ENCODE results near the gene MACROD2.

Gene MACROD2

DNA sequence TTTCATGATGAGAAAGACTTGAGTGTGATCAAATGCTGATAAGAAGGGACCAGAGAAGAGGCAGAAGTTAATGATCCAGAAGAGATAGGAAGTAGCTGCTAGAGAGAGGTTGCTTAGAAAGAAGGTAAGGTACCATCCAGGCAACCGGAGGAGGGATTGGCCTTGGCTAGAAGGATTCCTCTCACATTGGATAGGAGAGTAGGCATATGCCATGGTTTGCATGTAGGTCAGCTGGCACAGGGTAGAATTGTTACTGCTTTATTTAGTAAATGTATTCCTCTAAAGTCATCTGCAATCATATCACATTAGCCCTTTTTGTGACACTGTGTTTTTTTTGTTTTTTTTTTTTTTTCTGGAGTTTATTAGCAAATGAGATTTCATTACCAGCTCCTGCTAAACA lies 923.0 kb downstream of the MACROD2 start:
- no peak overlapping the region for H3K4me2 ChIP-seq (ENCODE audit: low read length)
- no peaks in the 10 kb centered on the region for H3K27me3 ChIP-seq (ENCODE audit: control insufficient read depth, insufficient read depth, low read length)
- no peak overlapping the region for H3K9ac ChIP-seq
- no peaks in the 10 kb centered on the region for H3K9me3 ChIP-seq (ENCODE audit: control insufficient read depth, low read length)
- TF ChIP-seq, protein P1, sequence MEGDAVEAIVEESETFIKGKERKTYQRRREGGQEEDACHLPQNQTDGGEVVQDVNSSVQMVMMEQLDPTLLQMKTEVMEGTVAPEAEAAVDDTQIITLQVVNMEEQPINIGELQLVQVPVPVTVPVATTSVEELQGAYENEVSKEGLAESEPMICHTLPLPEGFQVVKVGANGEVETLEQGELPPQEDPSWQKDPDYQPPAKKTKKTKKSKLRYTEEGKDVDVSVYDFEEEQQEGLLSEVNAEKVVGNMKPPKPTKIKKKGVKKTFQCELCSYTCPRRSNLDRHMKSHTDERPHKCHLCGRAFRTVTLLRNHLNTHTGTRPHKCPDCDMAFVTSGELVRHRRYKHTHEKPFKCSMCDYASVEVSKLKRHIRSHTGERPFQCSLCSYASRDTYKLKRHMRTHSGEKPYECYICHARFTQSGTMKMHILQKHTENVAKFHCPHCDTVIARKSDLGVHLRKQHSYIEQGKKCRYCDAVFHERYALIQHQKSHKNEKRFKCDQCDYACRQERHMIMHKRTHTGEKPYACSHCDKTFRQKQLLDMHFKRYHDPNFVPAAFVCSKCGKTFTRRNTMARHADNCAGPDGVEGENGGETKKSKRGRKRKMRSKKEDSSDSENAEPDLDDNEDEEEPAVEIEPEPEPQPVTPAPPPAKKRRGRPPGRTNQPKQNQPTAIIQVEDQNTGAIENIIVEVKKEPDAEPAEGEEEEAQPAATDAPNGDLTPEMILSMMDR (IDR thresholded peaks at IDR 0.05) = no peak
- no peak overlapping the region for H3K4me3 ChIP-seq (ENCODE audit: low read depth, low read length)
- H3K36me3 ChIP-seq (ENCODE audit: control insufficient read depth, insufficient read depth, low read length) = no peaks in the 10 kb centered on the region
- H3K27ac ChIP-seq = no peak overlapping the region
- H3K79me2 ChIP-seq = no peaks in the 10 kb centered on the region
- H3K4me1 ChIP-seq = peaks cover 15% of the 10 kb centered on the region
- peak overlapping the region; percentile 6 for H2AFZ ChIP-seq

DNA sequence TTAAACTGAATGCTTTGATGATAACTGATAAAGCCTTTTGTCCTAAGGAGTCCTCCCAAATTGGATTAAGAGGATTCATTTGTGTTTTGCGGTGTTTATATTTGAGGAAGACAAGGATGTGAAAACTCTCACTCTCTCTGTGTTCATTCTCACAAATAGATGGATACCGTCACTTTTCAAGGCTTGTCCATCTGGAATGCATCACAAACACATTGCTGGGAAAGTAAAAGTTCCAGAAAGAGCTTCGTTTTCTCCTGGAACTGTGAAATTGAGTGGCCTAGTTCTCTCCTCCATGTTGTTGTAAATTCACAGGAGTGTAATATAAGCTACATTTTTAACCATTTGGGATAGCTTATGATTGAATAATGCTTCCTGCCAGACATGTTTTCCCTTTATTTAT lies 923.7 kb downstream of the MACROD2 start:
- no peak overlapping the region for H3K4me3 ChIP-seq (ENCODE audit: low read depth, low read length)
- no peak overlapping the region for H3K27ac ChIP-seq

DNA sequence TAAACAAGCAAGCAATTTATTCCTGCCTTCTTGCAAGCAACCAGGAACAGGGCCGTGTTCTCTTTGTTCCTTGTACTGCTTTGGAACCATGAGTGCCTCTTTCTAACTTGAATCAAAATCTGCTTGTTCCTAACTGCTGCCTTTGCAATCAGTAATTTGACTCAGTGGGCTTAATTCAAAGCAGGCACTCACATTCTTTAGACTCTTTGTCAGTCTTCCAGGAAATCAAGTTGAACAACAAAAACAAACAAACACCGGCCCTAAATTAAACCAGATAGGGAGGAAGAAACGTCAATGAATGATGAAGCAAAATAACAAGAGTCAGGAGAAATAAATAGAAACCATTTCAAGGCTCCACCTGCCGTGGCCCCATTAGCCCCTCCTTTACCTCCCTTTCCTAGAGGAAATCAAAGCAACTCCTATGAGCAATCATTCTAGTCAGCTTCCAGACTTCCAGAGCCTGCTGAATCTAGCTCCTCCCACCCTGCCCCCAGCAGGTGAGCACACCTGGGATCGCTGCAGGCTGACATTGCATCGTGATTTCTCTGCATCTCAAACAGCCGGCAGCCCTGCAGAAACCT lies 924.3 kb downstream of the MACROD2 start:
- Histone ChIP-seq H3K9ac (no peak overlapping the region), H3K4me3 (ENCODE audit: low read depth, low read length) (no peak overlapping the region), H3K27ac (no peak overlapping the region), H2AFZ (peak overlapping the region; percentile 70), H3K4me2 (ENCODE audit: low read length) (peak overlapping the region; percentile 24), H3K79me2 (no peaks in the 10 kb centered on the region), H3K36me3 (ENCODE audit: control insufficient read depth, insufficient read depth, low read length) (no peaks in the 10 kb centered on the region), H3K9me3 (ENCODE audit: control insufficient read depth, low read length) (no peaks in the 10 kb centered on the region), H3K4me1 (peaks cover 15% of the 10 kb centered on the region), H3K27me3 (ENCODE audit: control insufficient read depth, insufficient read depth, low read length) (no peaks in the 10 kb centered on the region)
- TF ChIP-seq, protein P1 (IDR thresholded peaks at IDR 0.05) = no peak

More for the DNA sequence above, 923.7 kb downstream of the MACROD2 start:
- H3K79me2 ChIP-seq = no peaks in the 10 kb centered on the region
- H3K27me3 ChIP-seq (ENCODE audit: control insufficient read depth, insufficient read depth, low read length) = no peaks in the 10 kb centered on the region
- TF ChIP-seq, protein P1 (IDR thresholded peaks at IDR 0.05) = no peak
- H3K4me2 ChIP-seq (ENCODE audit: low read length) = no peak overlapping the region
- peak overlapping the region; percentile 70 for H2AFZ ChIP-seq
- no peaks in the 10 kb centered on the region for H3K9me3 ChIP-seq (ENCODE audit: control insufficient read depth, low read length)
- H3K9ac ChIP-seq = no peak overlapping the region
- H3K4me1 ChIP-seq = peaks cover 15% of the 10 kb centered on the region
- no peaks in the 10 kb centered on the region for H3K36me3 ChIP-seq (ENCODE audit: control insufficient read depth, insufficient read depth, low read length)

DNA sequence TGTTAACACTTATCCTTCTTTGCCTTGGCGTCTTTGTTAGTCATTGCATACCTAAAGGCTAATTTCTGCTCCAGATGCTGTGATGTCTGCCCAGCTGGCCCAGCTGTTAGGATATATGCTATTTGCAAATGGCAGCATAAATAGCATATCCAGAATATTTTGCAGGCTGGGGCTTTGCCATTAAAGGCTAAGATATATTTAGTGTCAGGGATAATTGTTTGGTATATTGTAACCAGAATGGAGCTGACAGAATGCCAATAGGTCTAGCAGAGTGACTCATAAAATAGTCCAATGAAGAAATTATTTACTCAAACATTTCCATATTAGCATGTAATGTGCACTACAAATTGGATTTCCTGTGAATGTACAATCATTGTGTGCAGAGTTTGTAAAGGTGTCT lies 926.2 kb downstream of the MACROD2 start:
- Histone ChIP-seq H3K36me3 (ENCODE audit: control insufficient read depth, insufficient read depth, low read length) (no peaks in the 10 kb centered on the region), H3K4me1 (peaks cover 19% of the 10 kb centered on the region), H2AFZ (no peak overlapping the region), H3K27ac (no peak overlapping the region), H3K9ac (no peak overlapping the region), H3K27me3 (ENCODE audit: control insufficient read depth, insufficient read depth, low read length) (no peaks in the 10 kb centered on the region), H3K4me2 (ENCODE audit: low read length) (no peak overlapping the region), H3K9me3 (ENCODE audit: control insufficient read depth, low read length) (no peaks in the 10 kb centered on the region), H3K4me3 (ENCODE audit: low read depth, low read length) (no peak overlapping the region), H3K79me2 (no peaks in the 10 kb centered on the region)
- TF ChIP-seq, protein P1 (IDR thresholded peaks at IDR 0.05) = no peak

Measured in parathyroid adenoma (tissue), 2 donors.